MM.1S (cell line): ENCODE data around the gene TFDP1.

Source experiments
- EZH2 ChIP-seq: fragments of 300-600 bp; sonication (generic); optimal IDR thresholded peaks from 2 replicates; pipeline ENCODE3; 2017; ENCODE audit warnings: low read depth, mild to moderate bottlenecking, antibody characterized with exemption, low read length, mixed read lengths
- TF ChIP-seq, protein P1 (sequence below): fragments of 300-600 bp; sonication (generic); IDR thresholded peaks from 2 replicates; pipeline ENCODE4 v1.5.1; 2016; ENCODE audit warnings: antibody characterized with exemption, low read length, mixed read lengths

DNA sequence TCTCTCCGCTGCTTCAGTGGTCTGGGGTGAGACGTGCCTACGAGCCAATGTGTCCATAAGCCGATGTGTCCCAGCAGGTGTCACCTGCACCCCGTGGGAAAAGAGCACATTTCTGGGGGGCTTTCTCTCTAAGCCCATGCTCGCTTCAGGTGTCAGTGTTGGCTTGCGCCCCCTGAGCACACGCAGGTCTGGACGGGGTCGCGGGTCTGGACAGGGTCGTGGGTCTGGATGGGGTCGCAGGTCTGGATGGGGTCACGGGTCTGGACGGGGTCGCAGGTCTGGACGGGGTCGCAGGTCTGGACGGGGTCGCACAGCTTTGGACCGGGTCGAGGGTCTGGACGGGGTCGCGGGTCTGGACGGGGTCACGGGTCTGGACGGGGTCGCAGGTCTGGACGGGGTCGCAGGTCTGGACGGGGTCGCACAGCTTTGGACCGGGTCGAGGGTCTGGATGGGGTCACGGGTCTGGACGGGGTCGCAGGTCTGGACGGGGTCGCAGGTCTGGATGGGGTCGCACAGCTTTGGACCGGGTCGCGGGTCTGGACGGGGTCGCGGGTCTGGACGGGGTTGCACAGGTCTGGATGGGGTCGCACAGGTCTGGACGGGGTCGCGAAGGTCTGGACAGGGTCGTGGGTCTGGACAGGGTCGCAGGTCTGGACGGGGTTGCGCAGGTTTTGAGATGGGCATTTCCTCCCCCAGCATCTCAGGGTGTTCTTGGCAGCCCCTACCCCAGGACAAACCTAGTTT, 24.5 kb upstream of the TFDP1 start:
- TF ChIP-seq EZH2 = no peak
- TF ChIP-seq, protein P1, sequence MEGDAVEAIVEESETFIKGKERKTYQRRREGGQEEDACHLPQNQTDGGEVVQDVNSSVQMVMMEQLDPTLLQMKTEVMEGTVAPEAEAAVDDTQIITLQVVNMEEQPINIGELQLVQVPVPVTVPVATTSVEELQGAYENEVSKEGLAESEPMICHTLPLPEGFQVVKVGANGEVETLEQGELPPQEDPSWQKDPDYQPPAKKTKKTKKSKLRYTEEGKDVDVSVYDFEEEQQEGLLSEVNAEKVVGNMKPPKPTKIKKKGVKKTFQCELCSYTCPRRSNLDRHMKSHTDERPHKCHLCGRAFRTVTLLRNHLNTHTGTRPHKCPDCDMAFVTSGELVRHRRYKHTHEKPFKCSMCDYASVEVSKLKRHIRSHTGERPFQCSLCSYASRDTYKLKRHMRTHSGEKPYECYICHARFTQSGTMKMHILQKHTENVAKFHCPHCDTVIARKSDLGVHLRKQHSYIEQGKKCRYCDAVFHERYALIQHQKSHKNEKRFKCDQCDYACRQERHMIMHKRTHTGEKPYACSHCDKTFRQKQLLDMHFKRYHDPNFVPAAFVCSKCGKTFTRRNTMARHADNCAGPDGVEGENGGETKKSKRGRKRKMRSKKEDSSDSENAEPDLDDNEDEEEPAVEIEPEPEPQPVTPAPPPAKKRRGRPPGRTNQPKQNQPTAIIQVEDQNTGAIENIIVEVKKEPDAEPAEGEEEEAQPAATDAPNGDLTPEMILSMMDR = no peak
